ENCODE measurements around the gene HMCN2.

Gene HMCN2

GRCh38 chr9:130366888-130367550 is 101.5 kb downstream of the HMCN2 start:
- Histone ChIP-seq H3K27me3 (ENCODE audit: low read depth, low read length) (no peaks in the 10 kb centered on the region), H3K9ac (ENCODE audit: low read length) (no peak overlapping the region), H3K79me2 (ENCODE audit: low read length) (no peaks in the 10 kb centered on the region), H3K4me1 (ENCODE audit: low read length) (peaks cover 12% of the 10 kb centered on the region; the same call in 1 of the 2 replicates), H3K4me3 (ENCODE audit: low read length) (no peak overlapping the region), H2AFZ (ENCODE audit: low read depth, low read length) (no peak overlapping the region), H3K4me2 (ENCODE audit: low read length) (no peak overlapping the region), H3K27ac (ENCODE audit: low read length) (no peak overlapping the region), H4K20me1 (ENCODE audit: insufficient read depth, low read length) (no peaks in the 10 kb centered on the region), H3K9me3 (ENCODE audit: insufficient read depth, low read length) (no peaks in the 10 kb centered on the region), H3K36me3 (replicated peaks; ENCODE audit: low read depth, low read length) (no peaks in the 10 kb centered on the region)
- TF ChIP-seq EZH2phosphoT487 (IDR thresholded peaks at IDR 0.05; ENCODE audit: low read depth) (no peak), CTCF (IDR thresholded peaks at IDR 0.05; ENCODE audit: low read depth, low read length) (no peak)

- Histone ChIP-seq H3K4me1 (ENCODE audit: low read length) (peaks cover 12% of the 10 kb centered on the region; the same call in 1 of the 2 replicates), H3K4me2 (ENCODE audit: low read length) (0 out of 2 replicates have a peak overlapping the region, but pooled peaks have one; percentile 3), H3K9ac (ENCODE audit: low read length) (no peak overlapping the region), H3K36me3 (replicated peaks; ENCODE audit: low read depth, low read length) (no peaks in the 10 kb centered on the region), H2AFZ (ENCODE audit: low read depth, low read length) (no peak overlapping the region), H3K27ac (ENCODE audit: low read length) (no peak overlapping the region), H3K79me2 (ENCODE audit: low read length) (no peaks in the 10 kb centered on the region), H3K27me3 (ENCODE audit: low read depth, low read length) (no peaks in the 10 kb centered on the region), H3K4me3 (ENCODE audit: low read length) (no peak overlapping the region), H4K20me1 (ENCODE audit: insufficient read depth, low read length) (no peaks in the 10 kb centered on the region), H3K9me3 (ENCODE audit: insufficient read depth, low read length) (no peaks in the 10 kb centered on the region)
- no peak for TF ChIP-seq EZH2phosphoT487 (IDR thresholded peaks at IDR 0.05; ENCODE audit: low read depth)
- TF ChIP-seq CTCF (IDR thresholded peaks at IDR 0.05; ENCODE audit: low read depth, low read length) = no peak; the same call in 1 of the 2 replicates
These were observed 103.1 kb downstream of the HMCN2 start for GRCh38 chr9:130368631-130369103.

- peaks cover 12% of the 10 kb centered on the region; the same call in 1 of the 2 replicates for H3K4me1 ChIP-seq (ENCODE audit: low read length)
- no peak overlapping the region for H3K4me2 ChIP-seq (ENCODE audit: low read length)
- H4K20me1 ChIP-seq (ENCODE audit: insufficient read depth, low read length) = no peaks in the 10 kb centered on the region
- no peak overlapping the region for H3K9ac ChIP-seq (ENCODE audit: low read length)
- no peak for TF ChIP-seq EZH2phosphoT487 (IDR thresholded peaks at IDR 0.05; ENCODE audit: low read depth)
- TF ChIP-seq CTCF (IDR thresholded peaks at IDR 0.05; ENCODE audit: low read depth, low read length) = no peak
- H3K27ac ChIP-seq (ENCODE audit: low read length) = no peak overlapping the region
- H3K79me2 ChIP-seq (ENCODE audit: low read length) = no peaks in the 10 kb centered on the region
- H2AFZ ChIP-seq (ENCODE audit: low read depth, low read length) = no peak overlapping the region
- H3K27me3 ChIP-seq (ENCODE audit: low read depth, low read length) = no peaks in the 10 kb centered on the region
- no peak overlapping the region for H3K4me3 ChIP-seq (ENCODE audit: low read length)
- no peaks in the 10 kb centered on the region for H3K36me3 ChIP-seq (replicated peaks; ENCODE audit: low read depth, low read length)
- no peaks in the 10 kb centered on the region for H3K9me3 ChIP-seq (ENCODE audit: insufficient read depth, low read length)
These were observed 104.7 kb downstream of the HMCN2 start for GRCh38 chr9:130370226-130370625.

GRCh38 chr9:130371196-130371966 is 105.8 kb downstream of the HMCN2 start:
- Histone ChIP-seq H4K20me1 (ENCODE audit: insufficient read depth, low read length) (no peaks in the 10 kb centered on the region), H3K27me3 (ENCODE audit: low read depth, low read length) (no peaks in the 10 kb centered on the region), H3K9ac (ENCODE audit: low read length) (no peak overlapping the region), H3K4me1 (ENCODE audit: low read length) (peaks cover 12% of the 10 kb centered on the region; the same call in 1 of the 2 replicates), H3K4me3 (ENCODE audit: low read length) (no peak overlapping the region), H3K4me2 (ENCODE audit: low read length) (no peak overlapping the region), H3K36me3 (replicated peaks; ENCODE audit: low read depth, low read length) (no peaks in the 10 kb centered on the region), H2AFZ (ENCODE audit: low read depth, low read length) (no peak overlapping the region), H3K9me3 (ENCODE audit: insufficient read depth, low read length) (no peaks in the 10 kb centered on the region), H3K27ac (ENCODE audit: low read length) (no peak overlapping the region), H3K79me2 (ENCODE audit: low read length) (no peaks in the 10 kb centered on the region)
- TF ChIP-seq CTCF (IDR thresholded peaks at IDR 0.05; ENCODE audit: low read depth, low read length) (no peak), EZH2phosphoT487 (IDR thresholded peaks at IDR 0.05; ENCODE audit: low read depth) (no peak)

All from OCI-LY3 (cell line).